Trophoblast cell (in vitro differentiated cells and primary cell): ENCODE results near the gene TPD52L1.

Experiments used
- DNase-seq, 2 donors: peaks; one replicate each; pipeline ENCODE4 v3.0.0-alpha.2; 2016
- H2AFZ ChIP-seq: 2 replicates; pipeline ENCODE4 v1.6.1; 2013; ENCODE audit warnings: low read length, moderate library complexity, mild to moderate bottlenecking; ENCODE audit not compliant: insufficient read depth, poor library complexity
- H2AK5ac ChIP-seq: 2 replicates; pipeline ENCODE4 v1.6.1; 2013; ENCODE audit warnings: mild to moderate bottlenecking, low read length
- H2BK120ac ChIP-seq: 2 replicates; pipeline ENCODE4 v1.6.1; 2013; ENCODE audit warnings: low read length, mild to moderate bottlenecking, moderate library complexity; ENCODE audit not compliant: insufficient read depth, poor library complexity
- H2BK12ac ChIP-seq: 2 replicates; pipeline ENCODE4 v1.6.1; 2013; ENCODE audit warnings: mild to moderate bottlenecking, low read length, moderate library complexity
- H2BK5ac ChIP-seq: 2 replicates; pipeline ENCODE4 v1.6.1; 2013; ENCODE audit warnings: low read length, low read depth, moderate library complexity, mild to moderate bottlenecking; ENCODE audit not compliant: poor library complexity
- H3K14ac ChIP-seq: 2 replicates; pipeline ENCODE4 v1.6.1; 2013; ENCODE audit warnings: mild to moderate bottlenecking, low read length
- H3K18ac ChIP-seq: 2 replicates; pipeline ENCODE4 v1.6.1; 2013; ENCODE audit warnings: mild to moderate bottlenecking, low read length
- H3K23ac ChIP-seq: 2 replicates; pipeline ENCODE4 v1.6.1; 2013; ENCODE audit warnings: low read length
- H3K27ac ChIP-seq: 2 replicates; pipeline ENCODE4 v1.5.1; 2013; ENCODE audit warnings: low read depth, mild to moderate bottlenecking, inconsistent platforms, low read length, moderate library complexity
- H3K27me3 ChIP-seq: 2 replicates; pipeline ENCODE4 v1.6.1; 2013; ENCODE audit warnings: inconsistent platforms, mild to moderate bottlenecking, low read length, moderate library complexity; ENCODE audit not compliant: insufficient read depth
- H3K36me3 ChIP-seq, 2 experiments: 1 replicate in 1 of 2; 2 replicates in 1 of 2; pipeline ENCODE4 v1.6.1; 2013; ENCODE audit warnings: low read length in 2 of 2, mild to moderate bottlenecking in 2 of 2, moderate library complexity in 1 of 2; ENCODE audit not compliant: insufficient read depth in 2 of 2, control insufficient read depth in 1 of 2
- H3K4ac ChIP-seq: 2 replicates; pipeline ENCODE4 v1.6.1; 2013; ENCODE audit warnings: low read depth, mild to moderate bottlenecking, low read length, moderate library complexity
- H3K4me1 ChIP-seq, 2 experiments: 1 replicate in 1 of 2; 2 replicates in 1 of 2; pipeline ENCODE4 v1.6.1; 2013; ENCODE audit warnings: low read length in 2 of 2, mild to moderate bottlenecking in 2 of 2, moderate library complexity in 1 of 2; ENCODE audit not compliant: insufficient read depth in 2 of 2, control insufficient read depth in 1 of 2
- H3K4me2 ChIP-seq: 2 replicates; pipeline ENCODE4 v1.6.1; 2013; ENCODE audit warnings: inconsistent platforms, mild to moderate bottlenecking, low read length, moderate library complexity
- H3K4me3 ChIP-seq: 2 replicates; pipeline ENCODE4 v1.5.1; 2013; ENCODE audit warnings: mild to moderate bottlenecking, low read depth, low read length, inconsistent platforms
- H3K79me1 ChIP-seq: one replicate; pipeline ENCODE4 v1.6.1; 2013; ENCODE audit warnings: low read length
- H3K79me2 ChIP-seq: 2 replicates; pipeline ENCODE4 v1.6.1; 2013; ENCODE audit warnings: low read length, mild to moderate bottlenecking; ENCODE audit not compliant: control insufficient read depth, insufficient read depth, poor library complexity
- H3K9ac ChIP-seq: 2 replicates; pipeline ENCODE4 v1.6.1; 2013; ENCODE audit warnings: mild to moderate bottlenecking, low read length
- H3K9me3 ChIP-seq: 2 replicates; pipeline ENCODE4 v1.6.1; 2013; ENCODE audit warnings: low read depth, mild to moderate bottlenecking, control low read depth, inconsistent platforms, low read length; ENCODE audit not compliant: insufficient read depth
- H4K12ac ChIP-seq: 2 replicates; pipeline ENCODE4 v1.6.1; 2013; ENCODE audit warnings: low read depth, mild to moderate bottlenecking, low read length, moderate library complexity
- H4K8ac ChIP-seq: 2 replicates; pipeline ENCODE4 v1.6.1; 2013; ENCODE audit warnings: low read depth, mild to moderate bottlenecking, low read length, moderate library complexity
- H4K91ac ChIP-seq: one replicate; pipeline ENCODE4 v1.6.1; 2013; ENCODE audit warnings: low read depth, mild to moderate bottlenecking, low read length, moderate library complexity
- WGBS: extraction: QIAGEN DNeasy Blood & Tissue Kit; methylation state at CpG from one replicate; pipeline ENCODE4 v1.1.7; 2013; ENCODE audit warnings: missing lambda C conversion rate; ENCODE audit not compliant: insufficient read length, insufficient coverage; ENCODE audit errors: extremely low coverage; 5-methylcytosine and 5-hydroxymethylcytosine counted together

Gene TPD52L1

DNA sequence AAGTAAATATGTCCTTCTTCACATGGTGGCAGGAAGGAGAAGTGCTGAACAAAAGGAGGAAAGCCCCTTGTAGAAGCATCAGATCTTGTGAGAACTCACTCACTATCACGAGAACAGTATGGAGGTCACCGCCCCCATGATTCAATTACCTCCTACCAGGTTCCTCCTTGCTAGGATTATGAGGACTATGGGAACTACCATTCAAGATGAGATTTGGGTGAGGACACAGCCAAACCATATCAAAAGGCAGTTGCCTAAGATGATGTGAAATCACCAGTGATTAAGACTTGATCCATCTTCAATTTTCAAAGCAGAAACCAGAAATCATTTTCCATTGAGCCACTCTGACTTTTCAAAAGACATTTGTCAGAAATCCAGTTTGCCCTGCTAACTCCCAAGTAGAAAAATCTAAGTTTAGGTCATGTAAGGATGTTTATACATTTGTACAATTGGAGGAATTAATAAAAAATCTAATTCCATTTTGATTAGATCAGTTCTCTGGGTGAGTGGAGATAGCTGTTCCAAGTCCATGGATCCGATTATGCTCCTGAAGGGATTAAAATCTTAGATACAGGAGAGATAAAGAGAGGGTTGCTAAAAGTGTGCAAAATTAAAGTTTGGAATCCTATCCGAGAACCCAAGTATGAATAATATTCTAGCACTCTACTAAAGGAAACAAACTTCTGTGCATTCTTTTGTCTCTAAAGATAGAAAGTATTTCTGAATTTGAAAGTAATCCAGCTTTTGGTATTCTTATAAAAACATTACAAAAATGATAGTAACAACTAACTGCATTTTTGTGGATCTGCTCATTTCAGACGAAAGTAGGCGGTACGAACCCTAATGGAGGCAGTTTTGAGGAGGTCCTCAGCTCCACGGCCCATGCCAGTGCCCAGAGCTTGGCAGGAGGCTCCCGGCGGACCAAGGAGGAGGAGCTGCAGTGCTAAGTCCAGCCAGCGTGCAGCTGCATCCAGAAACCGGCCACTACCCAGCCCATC is 108.7 kb downstream of the TPD52L1 start:
- Histone ChIP-seq H2BK120ac (no peak overlapping the region), H4K12ac (no peak overlapping the region), H2BK12ac (no peak overlapping the region), H3K18ac (no peak overlapping the region), H4K91ac (no peak overlapping the region), H2AK5ac (no peak overlapping the region), H3K79me1 (no peaks in the 10 kb centered on the region), H2BK5ac (no peak overlapping the region), H3K27me3 (no peaks in the 10 kb centered on the region), H3K27ac (no peak overlapping the region), H3K9me3 (peaks cover 2% of the 10 kb centered on the region), H3K36me3 (peaks cover 0 to 2% of the 10 kb centered on the region in 2 experiments), H3K23ac (no peak overlapping the region), H3K4me3 (no peak overlapping the region), H2AFZ (no peak overlapping the region), H3K4me1 (no peaks in the 10 kb centered on the region), H4K8ac (no peak overlapping the region), H3K14ac (no peak overlapping the region), H3K4me2 (no peak overlapping the region), H3K4ac (no peak overlapping the region), H3K79me2 (no peaks in the 10 kb centered on the region), H3K9ac (no peak overlapping the region)
- WGBS: no CpG with 5 or more reads among the region's 12 CpGs
- DNase-seq: peak in 1 of 2 donors; percentile 41

DNA sequence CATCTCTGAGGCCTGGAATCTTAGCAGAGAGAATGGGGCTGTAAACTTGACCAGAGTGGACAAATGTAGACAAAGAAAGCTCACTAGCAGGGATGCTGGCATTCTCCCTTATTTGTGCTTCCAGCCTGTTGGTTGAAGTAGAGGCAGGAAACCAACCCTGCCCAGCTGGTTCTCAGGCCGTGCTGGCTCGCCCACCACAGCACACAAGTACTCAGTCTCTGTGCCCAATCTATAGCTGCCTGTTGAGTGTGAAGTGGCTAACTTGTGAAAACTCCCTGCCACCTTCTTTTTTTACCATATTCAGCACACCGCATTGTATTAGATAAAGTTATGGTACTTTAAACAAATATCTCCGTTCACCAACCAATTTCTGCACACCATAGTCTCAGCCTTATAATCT is 110.9 kb downstream of the TPD52L1 start:
- peaks cover 2% of the 10 kb centered on the region for H3K9me3 ChIP-seq
- no peak overlapping the region for H2AFZ ChIP-seq
- H4K91ac ChIP-seq: no peak overlapping the region
- no peak overlapping the region for H3K14ac ChIP-seq
- H3K4me1 ChIP-seq: no peaks in the 10 kb centered on the region
- no CpG with 5 or more reads among the region's 4 CpGs for WGBS
- no peaks in the 10 kb centered on the region for H3K79me2 ChIP-seq
- H3K9ac ChIP-seq: no peak overlapping the region
- H3K4ac ChIP-seq: no peak overlapping the region
- no peak overlapping the region for H2AK5ac ChIP-seq
- H2BK12ac ChIP-seq: no peak overlapping the region
- no peak for DNase-seq
- no peak overlapping the region for H3K18ac ChIP-seq
- no peaks in the 10 kb centered on the region for H3K79me1 ChIP-seq
- H4K8ac ChIP-seq: no peak overlapping the region
- H3K27ac ChIP-seq: no peak overlapping the region
- no peak overlapping the region for H3K4me3 ChIP-seq
- no peak overlapping the region for H2BK5ac ChIP-seq
- peaks cover 0 to 2% of the 10 kb centered on the region in 2 experiments for H3K36me3 ChIP-seq
- no peak overlapping the region for H3K4me2 ChIP-seq
- no peak overlapping the region for H3K23ac ChIP-seq
- no peak overlapping the region for H2BK120ac ChIP-seq
- H3K27me3 ChIP-seq: no peaks in the 10 kb centered on the region
- no peak overlapping the region for H4K12ac ChIP-seq

- Histone ChIP-seq H2AFZ (no peak overlapping the region), H3K79me2 (no peaks in the 10 kb centered on the region), H3K9me3 (peaks cover 4% of the 10 kb centered on the region), H4K8ac (no peak overlapping the region), H4K91ac (no peak overlapping the region), H3K9ac (no peak overlapping the region), H2BK120ac (no peak overlapping the region), H2BK5ac (no peak overlapping the region), H2AK5ac (no peak overlapping the region), H4K12ac (no peak overlapping the region), H3K79me1 (no peaks in the 10 kb centered on the region), H3K27ac (no peak overlapping the region), H3K23ac (no peak overlapping the region), H3K4me2 (no peak overlapping the region), H3K4me1 (no peaks in the 10 kb centered on the region), H3K14ac (no peak overlapping the region), H3K36me3 (peaks cover 4 to 16% of the 10 kb centered on the region in 2 experiments), H3K27me3 (no peaks in the 10 kb centered on the region), H2BK12ac (no peak overlapping the region), H3K4ac (no peak overlapping the region), H3K4me3 (no peak overlapping the region), H3K18ac (no peak overlapping the region)
- no CpG with 5 or more reads among the region's 12 CpGs for WGBS
- no peak for DNase-seq
Measured at GRCh38 chr6:125267806-125268523, 114.4 kb downstream of the TPD52L1 start.

GRCh38 chr6:125268765-125269164 is 115.2 kb downstream of the TPD52L1 start:
- WGBS: no CpG with 5 or more reads among the region's 4 CpGs
- Histone ChIP-seq H2BK12ac (no peak overlapping the region), H3K27ac (no peak overlapping the region), H3K4me1 (no peaks in the 10 kb centered on the region), H3K14ac (no peak overlapping the region), H4K12ac (no peak overlapping the region), H2AK5ac (no peak overlapping the region), H4K91ac (no peak overlapping the region), H2BK120ac (no peak overlapping the region), H3K4me3 (no peak overlapping the region), H3K79me2 (no peaks in the 10 kb centered on the region), H3K36me3 (peaks cover 4 to 22% of the 10 kb centered on the region in 2 experiments), H3K18ac (no peak overlapping the region), H3K27me3 (no peaks in the 10 kb centered on the region), H3K79me1 (no peaks in the 10 kb centered on the region), H2AFZ (no peak overlapping the region), H3K4me2 (no peak overlapping the region), H2BK5ac (no peak overlapping the region), H3K9me3 (peaks cover 4% of the 10 kb centered on the region), H3K23ac (no peak overlapping the region), H3K9ac (no peak overlapping the region), H3K4ac (no peak overlapping the region), H4K8ac (no peak overlapping the region)
- no peak for DNase-seq
